Stimulated activated CD4-positive, alpha-beta T cell treated with anti-CD3 and anti-CD28 coated beads, Interleukin-1b, Interleukin-23, amount 100 ng/mL, for 1 hour (primary cell): ENCODE results near the gene GLE1.
A peak's percentile ranks its signal among the peaks of the same experiment; 100 is the strongest.
"Not testable (repeated sequence)": the region's sequence is repeated elsewhere in the genome, so short reads cannot be mapped to it uniquely, and the experiment has no call there.

Experiments
- DNase-seq, 2 donors: peaks; one replicate each; pipeline ENCODE4 v3.0.0-alpha.2; 2020; ENCODE audit warnings: low read depth in 2 of 2

Gene GLE1

GRCh38 chr9:128551657-128552152, 47.2 kb downstream of the GLE1 start:
- DNase-seq = no peak

- DNase-seq = peak; percentile 84 to 94
These were observed 47.7 kb downstream of the GLE1 start, which contains the start of gene SPTAN1 for GRCh38 chr9:128552153-128552743. Gene SPTAN1, plus strand, starts transcription at chr9:128552587. Its CDS starts 14,154 bp downstream, at chr9:128566741.

- peak in 1 of 2 donors; percentile 27 for DNase-seq
These were observed 48.4 kb downstream of the GLE1 start for GRCh38 chr9:128552744-128553440.

- no peak for DNase-seq
These were observed 49.2 kb downstream of the GLE1 start for GRCh38 chr9:128553728-128554127.

- DNase-seq = no peak
These were observed 49.8 kb downstream of the GLE1 start for GRCh38 chr9:128554155-128554862.

- DNase-seq = no peak
These were observed 50.7 kb downstream of the GLE1 start for GRCh38 chr9:128555180-128555721.

GRCh38 chr9:128556276-128556675, 51.8 kb downstream of the GLE1 start:
- DNase-seq = no peak

- DNase-seq = no peak
These were observed 52.6 kb downstream of the GLE1 start for GRCh38 chr9:128556926-128557634.

GRCh38 chr9:128558431-128559310, 54.2 kb downstream of the GLE1 start:
- DNase-seq = no peak

- no peak for DNase-seq
These were observed 61.1 kb downstream of the GLE1 start for GRCh38 chr9:128565578-128565977.

- no peak for DNase-seq
These were observed 64.1 kb downstream of the GLE1 start for GRCh38 chr9:128568470-128569078.

GRCh38 chr9:128575469-128575868, 71.0 kb downstream of the GLE1 start:
- no peak for DNase-seq

- DNase-seq = no peak
These were observed 71.4 kb downstream of the GLE1 start for GRCh38 chr9:128575916-128576315.

- no peak for DNase-seq
These were observed 72.7 kb downstream of the GLE1 start for GRCh38 chr9:128577206-128577605.

GRCh38 chr9:128579194-128579593, 74.7 kb downstream of the GLE1 start:
- DNase-seq = no peak

- no peak for DNase-seq
These were observed 76.2 kb downstream of the GLE1 start for GRCh38 chr9:128580731-128581130.

GRCh38 chr9:128585155-128585554, 80.6 kb downstream of the GLE1 start:
- not testable (repeated sequence) for DNase-seq

GRCh38 chr9:128586934-128587333, 82.4 kb downstream of the GLE1 start:
- not testable (repeated sequence) for DNase-seq

GRCh38 chr9:128587453-128587852, 82.9 kb downstream of the GLE1 start:
- DNase-seq = peak in 1 of 2 donors; percentile 10

- DNase-seq = no peak
These were observed 84.2 kb downstream of the GLE1 start for GRCh38 chr9:128588581-128589233.
